ENCODE results near the gene MIXL1. TPM values are rescaled to one million over a fixed set of nuclear protein-coding genes. Genes with fewer than 3 reads are reported as not detected.
"Not testable (repeated sequence)": the region's sequence is repeated elsewhere in the genome, so short reads cannot be mapped to it uniquely, and the experiment has no call there.

The MIXL1 gene
- total RNA-seq, 4 donors from 2014 or later = not detected

DNA sequence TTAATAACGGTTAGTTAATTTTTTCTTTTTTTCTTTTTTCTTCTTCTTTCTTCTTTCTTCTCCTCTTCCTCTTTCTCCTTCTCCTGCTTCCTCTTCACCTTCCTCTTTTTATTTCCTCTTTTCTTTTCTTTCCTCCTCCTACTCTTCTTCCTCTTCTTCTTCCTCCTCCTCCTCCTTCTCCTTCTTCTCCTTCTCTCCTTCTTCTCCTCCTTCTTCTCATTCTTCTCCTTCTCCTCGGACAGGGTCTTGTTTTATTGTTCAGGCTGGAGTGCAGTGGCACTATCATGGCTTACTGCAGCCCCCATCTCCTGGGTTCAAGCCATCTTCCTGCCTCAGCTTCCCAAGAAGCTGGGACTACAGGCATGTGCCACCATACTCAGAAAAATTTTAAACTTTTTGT, 23.5 kb upstream of the MIXL1 start:
- Histone ChIP-seq H3K27ac (replicated peaks in 1 of 4) (no peak overlapping the region), H3K9me3 (no peaks in the 10 kb centered on the region), H3K4me3 (no peak overlapping the region), H3K27me3 (no peaks in the 10 kb centered on the region), H3K36me3 (no peaks in the 10 kb centered on the region), H3K4me1 (no peaks in the 10 kb centered on the region)
- TF ChIP-seq EP300 (IDR thresholded peaks at IDR 0.05) (no peak), POLR2A (IDR thresholded peaks at IDR 0.05; ENCODE audit: low read depth) (no peak), POLR2AphosphoS5 (IDR thresholded peaks at IDR 0.05) (no peak)
- TF ChIP-seq, protein P1, sequence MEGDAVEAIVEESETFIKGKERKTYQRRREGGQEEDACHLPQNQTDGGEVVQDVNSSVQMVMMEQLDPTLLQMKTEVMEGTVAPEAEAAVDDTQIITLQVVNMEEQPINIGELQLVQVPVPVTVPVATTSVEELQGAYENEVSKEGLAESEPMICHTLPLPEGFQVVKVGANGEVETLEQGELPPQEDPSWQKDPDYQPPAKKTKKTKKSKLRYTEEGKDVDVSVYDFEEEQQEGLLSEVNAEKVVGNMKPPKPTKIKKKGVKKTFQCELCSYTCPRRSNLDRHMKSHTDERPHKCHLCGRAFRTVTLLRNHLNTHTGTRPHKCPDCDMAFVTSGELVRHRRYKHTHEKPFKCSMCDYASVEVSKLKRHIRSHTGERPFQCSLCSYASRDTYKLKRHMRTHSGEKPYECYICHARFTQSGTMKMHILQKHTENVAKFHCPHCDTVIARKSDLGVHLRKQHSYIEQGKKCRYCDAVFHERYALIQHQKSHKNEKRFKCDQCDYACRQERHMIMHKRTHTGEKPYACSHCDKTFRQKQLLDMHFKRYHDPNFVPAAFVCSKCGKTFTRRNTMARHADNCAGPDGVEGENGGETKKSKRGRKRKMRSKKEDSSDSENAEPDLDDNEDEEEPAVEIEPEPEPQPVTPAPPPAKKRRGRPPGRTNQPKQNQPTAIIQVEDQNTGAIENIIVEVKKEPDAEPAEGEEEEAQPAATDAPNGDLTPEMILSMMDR (IDR thresholded peaks at IDR 0.05) = no peak
- 75% methylated on average over 2 of the region's 2 CpGs for WGBS
- intact Hi-C loops (cut with DNase I) = no loop called here
- DNase-seq (ENCODE audit: extremely low spot score) = no peak

DNA sequence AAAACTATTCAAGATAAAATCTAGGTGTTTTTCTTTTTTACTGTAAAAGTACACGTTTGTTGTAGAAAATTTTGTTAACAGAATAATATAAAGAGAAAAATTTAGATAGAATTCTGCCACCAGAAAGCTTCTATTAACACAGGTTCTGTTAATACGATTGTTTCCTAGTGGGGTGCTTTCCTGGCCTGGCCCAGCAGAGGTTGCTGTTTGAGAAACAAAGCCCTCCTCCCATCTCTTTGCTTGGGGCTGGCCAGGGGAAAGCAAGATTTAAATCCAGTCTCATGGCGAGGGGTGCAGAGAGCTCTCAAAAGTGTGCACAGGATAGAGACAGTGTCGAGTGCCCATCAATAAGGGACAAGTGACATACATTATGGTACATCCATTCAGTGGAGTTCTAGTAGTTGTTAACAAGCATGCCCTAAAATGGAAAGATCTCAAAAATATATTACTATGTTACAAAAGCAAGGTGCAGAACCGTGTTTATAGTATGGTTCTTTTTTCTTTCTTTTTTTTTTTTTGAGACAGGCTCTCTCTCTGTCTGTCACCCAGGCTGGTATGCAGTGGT, 22.4 kb upstream of the MIXL1 start:
- no peak for DNase-seq (ENCODE audit: extremely low spot score)
- no peak for TF ChIP-seq POLR2AphosphoS5 (IDR thresholded peaks at IDR 0.05)
- TF ChIP-seq EP300 (IDR thresholded peaks at IDR 0.05) = no peak
- TF ChIP-seq, protein P1 (IDR thresholded peaks at IDR 0.05) = no peak
- no peak for TF ChIP-seq POLR2A (IDR thresholded peaks at IDR 0.05; ENCODE audit: low read depth)
- Histone ChIP-seq H3K27me3 (no peaks in the 10 kb centered on the region), H3K9me3 (no peaks in the 10 kb centered on the region), H3K4me3 (no peak overlapping the region), H3K4me1 (no peaks in the 10 kb centered on the region), H3K36me3 (no peaks in the 10 kb centered on the region), H3K27ac (replicated peaks in 1 of 4) (no peak overlapping the region)
- intact Hi-C loops (cut with DNase I) = no loop called here
- WGBS = 71% methylated on average over 5 of the region's 5 CpGs

DNA sequence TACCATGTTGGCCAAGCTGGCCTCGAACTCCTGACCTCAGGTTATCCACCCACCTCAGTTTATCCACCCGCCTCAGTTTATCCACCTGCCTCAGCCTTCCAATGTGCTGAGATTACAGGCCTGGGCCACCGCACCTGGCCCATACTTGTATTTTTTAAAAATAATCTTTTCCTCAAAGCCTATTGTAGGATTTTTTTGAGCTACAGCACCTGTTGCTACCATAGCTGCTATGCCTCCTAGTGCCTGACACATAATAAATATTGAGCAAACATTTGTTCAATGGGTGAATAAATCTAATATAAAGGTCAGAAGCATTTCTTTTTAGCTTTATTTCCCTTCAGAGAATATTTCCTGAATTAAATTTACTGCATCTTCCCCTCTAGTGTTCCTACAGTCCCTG, 21.2 kb upstream of the MIXL1 start:
- TF ChIP-seq POLR2AphosphoS5 (IDR thresholded peaks at IDR 0.05) = no peak
- TF ChIP-seq, protein P1 (IDR thresholded peaks at IDR 0.05) = no peak
- TF ChIP-seq POLR2A (IDR thresholded peaks at IDR 0.05; ENCODE audit: low read depth) = no peak
- no peak for TF ChIP-seq EP300 (IDR thresholded peaks at IDR 0.05)
- Histone ChIP-seq H3K27ac (replicated peaks in 1 of 4) (no peak overlapping the region), H3K9me3 (no peaks in the 10 kb centered on the region), H3K27me3 (no peaks in the 10 kb centered on the region), H3K36me3 (no peaks in the 10 kb centered on the region), H3K4me3 (no peak overlapping the region), H3K4me1 (no peaks in the 10 kb centered on the region)
- intact Hi-C loops (cut with DNase I) = no loop called here
- 92% methylated on average over 3 of the region's 3 CpGs for WGBS
- no peak for DNase-seq (ENCODE audit: extremely low spot score)

DNA sequence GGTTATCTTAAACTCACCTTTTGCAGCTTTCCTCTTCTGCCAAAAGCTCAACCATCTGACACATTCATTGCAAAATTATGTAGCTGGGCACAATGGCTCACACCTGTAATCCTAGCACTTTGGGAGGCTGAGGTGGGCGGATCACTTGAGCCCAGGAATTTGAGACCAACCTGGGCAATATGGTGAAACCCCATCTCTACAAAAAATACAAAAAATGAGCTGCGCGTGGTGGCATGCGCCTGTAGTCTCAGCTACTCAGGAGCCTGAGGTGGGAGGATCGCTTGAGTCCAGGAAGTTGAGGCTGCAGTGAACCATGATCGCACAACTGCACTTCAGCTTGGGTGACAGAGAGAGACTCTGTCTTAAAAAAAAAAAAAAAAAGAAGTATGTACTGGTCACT, 20.8 kb upstream of the MIXL1 start:
- DNase-seq (ENCODE audit: extremely low spot score); H3K27ac ChIP-seq (replicated peaks in 1 of 4); H3K9me3 ChIP-seq; H3K4me1 ChIP-seq; intact Hi-C loops (cut with DNase I); H3K27me3 ChIP-seq; H3K4me3 ChIP-seq; H3K36me3 ChIP-seq: not testable (repeated sequence)
- WGBS = 88% methylated on average over 6 of the region's 6 CpGs

GRCh38 chr1:226203240-226203639, 20.2 kb upstream of the MIXL1 start:
- Histone ChIP-seq H3K27me3 (no peaks in the 10 kb centered on the region), H3K9me3 (no peaks in the 10 kb centered on the region), H3K4me1 (no peaks in the 10 kb centered on the region), H3K27ac (replicated peaks in 1 of 4) (no peak overlapping the region), H3K36me3 (no peaks in the 10 kb centered on the region), H3K4me3 (no peak overlapping the region)
- WGBS = 88% methylated on average over 1 of the region's 1 CpG
- no peak for DNase-seq (ENCODE audit: extremely low spot score)
- intact Hi-C loops (cut with DNase I) = no loop called here
- TF ChIP-seq, protein P1 (IDR thresholded peaks at IDR 0.05) = no peak
- TF ChIP-seq POLR2AphosphoS5 (IDR thresholded peaks at IDR 0.05) (no peak), EP300 (IDR thresholded peaks at IDR 0.05) (no peak)
